Osteoblast (primary cell): Measurements from ENCODE around the gene CCM2. TPM values are rescaled to one million over a fixed set of nuclear protein-coding genes. Genes with fewer than 3 reads are reported as not detected.
A peak's percentile ranks its signal among the peaks of the same experiment; 100 is the strongest.

Experiments used
- DNase-seq: peaks from one replicate; pipeline ENCODE4 v3.0.0; 2011; ENCODE audit warnings: low spot score, mixed read lengths; ENCODE audit not compliant: insufficient read length; ENCODE audit errors: missing footprints
- H2AFZ ChIP-seq: 2 replicates; pipeline ENCODE4 v1.6.0; 2011; ENCODE audit warnings: mild to moderate bottlenecking, low read length
- H3K27ac ChIP-seq: 2 replicates; pipeline ENCODE4 v1.5.1; 2011; ENCODE audit warnings: mild to moderate bottlenecking, low read depth, low read length, moderate library complexity
- H3K27me3 ChIP-seq: 2 replicates; pipeline ENCODE4 v1.6.0; 2012; ENCODE audit warnings: mild to moderate bottlenecking, control low read depth, inconsistent platforms, low read length, moderate library complexity; ENCODE audit not compliant: insufficient read depth
- H3K36me3 ChIP-seq: 2 replicates; pipeline ENCODE4 v1.5.1; 2011; ENCODE audit warnings: mild to moderate bottlenecking, low read length, control low read depth, moderate library complexity; ENCODE audit not compliant: insufficient read depth
- H3K4me1 ChIP-seq: 2 replicates; pipeline ENCODE4 v1.5.1; 2011; ENCODE audit warnings: mild to moderate bottlenecking, low read length, control low read depth, moderate library complexity; ENCODE audit not compliant: insufficient read depth
- H3K4me2 ChIP-seq: 2 replicates; pipeline ENCODE4 v1.6.0; 2011; ENCODE audit warnings: mild to moderate bottlenecking, low read length; ENCODE audit not compliant: insufficient read depth
- H3K4me3 ChIP-seq: fragments of 200-600 bp; sonication (generic); 3 replicates; pipeline ENCODE4 v1.5.1; 2012; ENCODE audit warnings: mild to moderate bottlenecking, low read length, inconsistent platforms; ENCODE audit not compliant: insufficient read depth
- H3K79me2 ChIP-seq: 2 replicates; pipeline ENCODE4 v1.6.0; 2012; ENCODE audit warnings: mild to moderate bottlenecking, low read length, control low read depth, inconsistent platforms; ENCODE audit not compliant: insufficient read depth
- H3K9me3 ChIP-seq: 2 replicates; pipeline ENCODE4 v1.5.1; 2011; ENCODE audit warnings: low read depth, low read length, control low read depth
- H4K20me1 ChIP-seq: 2 replicates; pipeline ENCODE4 v1.6.0; 2012; ENCODE audit warnings: mild to moderate bottlenecking, low read length, control low read depth; ENCODE audit not compliant: insufficient read depth
- CTCF ChIP-seq: IDR thresholded peaks from 2 replicates; pipeline ENCODE4 v1.5.1; 2011; ENCODE audit warnings: mild to moderate bottlenecking, low read depth, low read length, moderate library complexity; ENCODE audit errors: extremely low read depth
- total RNA-seq: library from RNA; depleted of rRNA; stranded (reverse); fragments of >200 nt; gene quantifications from 2 replicates; pipeline ENCODE4 v1.2.3, GENCODE V29; 2012

The CCM2 gene
- 41.8 and 42.3 TPM in 2 replicates for total RNA-seq

GRCh38 chr7:45000093-45001032, at the start of gene CCM2:
CCM2 (plus strand) TSS chr7:45000201; CDS start chr7:45000334, 133 bp downstream.
- peak within 1 kb of the TSS; percentile 59 for H3K27ac ChIP-seq
- no peaks in the 10 kb centered on the region for H3K9me3 ChIP-seq
- peaks cover 50% of the 10 kb centered on the region for H3K79me2 ChIP-seq
- H3K4me3 ChIP-seq, result peak within 1 kb of the TSS; percentile 77
- peaks cover 11% of the 10 kb centered on the region for H3K4me1 ChIP-seq
- TF ChIP-seq CTCF, result no peak
- H3K27me3 ChIP-seq, result no peaks in the 10 kb centered on the region
- H3K36me3 ChIP-seq, result no peaks in the 10 kb centered on the region
- H2AFZ ChIP-seq, result peak within 1 kb of the TSS; percentile 80
- peaks cover 23% of the 10 kb centered on the region for H4K20me1 ChIP-seq
- H3K4me2 ChIP-seq, result peak within 1 kb of the TSS; percentile 83
- DNase-seq, result peak; percentile 98

DNA sequence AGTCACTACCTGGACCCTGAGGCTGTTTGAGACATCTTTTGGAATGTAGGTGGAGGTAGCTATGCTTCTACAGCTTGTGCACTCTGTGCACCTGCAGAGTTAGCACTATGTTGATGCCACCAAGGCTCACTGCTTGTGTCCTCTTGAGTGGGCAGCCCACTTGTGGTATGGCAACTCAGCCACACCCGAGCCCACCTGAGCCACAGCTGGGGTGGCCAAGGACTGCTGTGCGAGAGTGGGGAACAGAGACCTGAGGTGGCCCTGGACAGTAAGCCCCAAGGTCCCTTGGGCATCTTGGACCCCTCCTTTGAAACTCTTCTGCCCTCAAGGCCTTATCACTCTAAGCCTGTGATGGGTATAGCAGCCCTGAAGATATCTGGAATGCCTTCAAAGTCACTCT, 46.8 kb upstream of the CCM2 start:
- Histone ChIP-seq H3K27me3 (peaks cover 23% of the 10 kb centered on the region), H3K9me3 (no peaks in the 10 kb centered on the region), H3K4me2 (no peak overlapping the region), H3K79me2 (no peaks in the 10 kb centered on the region), H4K20me1 (no peaks in the 10 kb centered on the region), H2AFZ (no peak overlapping the region), H3K36me3 (no peaks in the 10 kb centered on the region), H3K4me1 (no peaks in the 10 kb centered on the region), H3K4me3 (no peak overlapping the region), H3K27ac (no peak overlapping the region)
- no peak for DNase-seq
- no peak for TF ChIP-seq CTCF

DNA sequence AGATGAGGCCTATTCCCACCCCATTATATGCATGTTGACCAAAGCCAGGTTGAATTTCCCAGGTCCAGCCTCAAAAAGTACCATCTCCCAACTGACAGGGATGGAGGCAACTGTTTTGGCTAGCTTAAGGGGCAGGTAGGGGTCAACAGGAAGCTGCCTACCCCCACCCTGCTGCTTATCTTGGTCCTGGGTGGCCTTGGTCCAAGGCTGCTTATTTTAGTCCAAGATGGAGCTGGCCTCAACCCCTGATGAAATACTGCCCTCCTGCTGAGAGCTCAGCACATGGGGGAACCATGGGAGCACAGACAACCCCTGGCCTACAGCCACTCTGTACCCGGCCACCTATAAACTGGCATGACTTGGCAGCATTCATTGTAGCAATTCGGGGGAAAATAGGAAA, 44.3 kb upstream of the CCM2 start:
- Histone ChIP-seq H3K79me2 (no peaks in the 10 kb centered on the region), H3K27ac (no peak overlapping the region), H3K9me3 (no peaks in the 10 kb centered on the region), H3K4me3 (no peak overlapping the region), H4K20me1 (no peaks in the 10 kb centered on the region), H3K27me3 (peaks cover 20% of the 10 kb centered on the region), H2AFZ (no peak overlapping the region), H3K4me1 (no peaks in the 10 kb centered on the region), H3K4me2 (no peak overlapping the region), H3K36me3 (no peaks in the 10 kb centered on the region)
- no peak for DNase-seq
- no peak for TF ChIP-seq CTCF

- Histone ChIP-seq H3K27ac (no peak overlapping the region), H3K9me3 (no peaks in the 10 kb centered on the region), H3K4me1 (no peaks in the 10 kb centered on the region), H3K4me3 (no peak overlapping the region), H3K4me2 (no peak overlapping the region), H3K36me3 (no peaks in the 10 kb centered on the region), H3K27me3 (peaks cover 15% of the 10 kb centered on the region), H2AFZ (no peak overlapping the region), H4K20me1 (no peaks in the 10 kb centered on the region), H3K79me2 (no peaks in the 10 kb centered on the region)
- TF ChIP-seq CTCF, result no peak
- DNase-seq, result no peak
Measured at GRCh38 chr7:44956157-44956766, 43.7 kb upstream of the CCM2 start.
